GM18861 (cell line): ENCODE measurements around the gene INO80E.

Source experiments
- ATAC-seq: cut with Tn5 transposase; IDR thresholded peaks from one replicate; pipeline ENCODE4 v1.9.1; 2021; ENCODE audit not compliant: unreplicated experiment

The INO80E gene

GRCh38 chr16:29991571-29991904 is 4.5 kb upstream of the INO80E start:
- no peak for ATAC-seq

DNA sequence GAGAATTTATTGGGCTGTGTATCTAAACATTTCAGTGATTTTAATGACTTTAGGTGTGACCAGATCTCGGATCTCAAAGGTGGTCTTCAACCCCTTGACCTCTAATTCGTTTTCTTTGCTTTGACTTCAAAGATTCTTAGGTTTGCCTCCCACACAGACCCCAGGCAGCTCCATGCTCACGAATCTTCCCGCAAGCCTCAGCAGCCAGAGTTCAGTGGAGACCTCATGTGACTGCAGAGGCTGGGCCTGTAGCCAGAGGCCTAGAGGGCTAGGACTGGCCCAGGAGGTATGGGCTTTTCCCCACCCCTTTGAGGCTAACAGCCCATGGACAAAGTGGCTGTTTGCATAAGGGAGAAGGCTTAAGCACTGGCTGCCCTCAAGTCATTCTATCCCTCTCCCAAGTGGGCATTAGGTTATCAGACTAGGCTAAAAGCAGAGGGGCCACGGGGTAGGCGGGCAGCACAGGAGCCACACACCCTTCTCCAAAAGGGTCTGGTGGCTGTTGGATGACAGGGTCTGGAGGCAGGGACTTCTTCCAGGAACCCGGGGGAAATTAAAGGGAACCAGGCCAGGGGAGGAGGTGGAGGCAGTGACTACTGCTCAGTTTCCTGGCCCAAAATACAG is 3.6 kb upstream of the INO80E start:
- ATAC-seq = no peak

GRCh38 chr16:29993191-29993902 is 2.7 kb upstream of the INO80E start:
- ATAC-seq = no peak

- ATAC-seq = no peak
Measured at GRCh38 chr16:29993903-29994599, 2.0 kb upstream of the INO80E start.

DNA sequence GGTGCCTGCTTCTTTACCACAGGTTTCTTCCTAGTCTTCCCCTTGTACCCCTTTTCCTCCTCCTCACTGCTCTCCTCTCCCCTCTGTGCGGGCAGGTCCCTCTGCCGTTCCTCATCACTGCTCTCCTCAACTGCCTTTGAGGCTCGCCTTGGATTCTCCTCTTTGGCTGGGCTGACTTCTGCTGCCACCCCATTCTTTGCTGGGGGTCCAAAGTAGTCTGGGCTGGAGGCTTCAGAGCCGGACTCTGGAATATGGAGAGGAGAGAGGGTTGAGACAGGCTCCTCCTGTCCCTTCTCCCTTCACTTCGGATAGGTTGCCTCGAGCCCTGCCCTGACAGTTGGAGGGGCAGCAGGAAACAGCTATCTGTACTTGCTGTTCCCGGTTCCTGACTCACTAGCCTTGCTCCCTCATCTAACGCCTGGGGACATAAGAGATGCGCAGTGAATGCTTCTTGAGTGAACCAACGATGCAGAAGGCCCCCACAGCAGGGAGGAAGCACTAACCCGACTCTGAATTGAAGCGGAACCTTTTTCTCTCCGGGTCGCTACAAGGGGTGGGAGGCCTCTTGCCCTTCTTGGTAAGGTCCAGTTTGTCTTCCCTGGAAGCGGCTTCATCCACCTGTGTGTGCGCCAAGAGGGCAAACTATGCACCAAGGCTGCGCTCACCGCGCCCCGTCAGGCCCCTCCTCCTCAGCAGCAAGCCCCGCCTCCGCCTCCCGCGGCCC is 1.3 kb upstream of the INO80E start:
- no peak for ATAC-seq

GRCh38 chr16:29995324-29995910 is 624 bp upstream of the INO80E start, which contains the start of gene HIRIP3:
Gene HIRIP3, minus strand, starts transcription at chr16:29995617. Its CDS starts 12 bp downstream, at chr16:29995605.
- ATAC-seq = peak; percentile 40

GRCh38 chr16:29996766-29997250 is 767 bp downstream of the INO80E start:
- ATAC-seq = no peak

GRCh38 chr16:29999605-30000004 is 3.6 kb downstream of the INO80E start:
- no peak for ATAC-seq

- ATAC-seq = no peak
Measured at GRCh38 chr16:30000735-30001631, 4.9 kb downstream of the INO80E start.

GRCh38 chr16:30002614-30003346 is 6.7 kb downstream of the INO80E start:
- ATAC-seq = no peak

- no peak for ATAC-seq
Measured at GRCh38 chr16:30003670-30004423, 7.8 kb downstream of the INO80E start.

DNA sequence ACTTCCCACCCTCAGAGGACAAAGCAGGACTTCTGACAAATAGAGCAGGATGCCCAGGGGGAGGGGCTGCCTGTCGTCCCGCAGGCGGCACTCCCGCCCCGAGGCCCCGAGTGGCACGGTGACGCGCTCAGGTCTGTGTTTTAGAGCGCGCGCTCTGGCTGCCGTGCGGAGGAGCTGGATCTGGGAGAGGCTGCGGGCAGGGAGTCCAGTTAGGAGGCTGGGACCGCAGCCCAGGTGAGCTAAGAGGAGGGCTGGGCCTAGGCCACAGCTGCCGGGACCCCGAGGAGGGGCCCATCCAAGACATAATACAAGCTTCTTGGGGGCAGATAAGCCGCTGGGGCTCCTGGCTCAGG is 8.4 kb downstream of the INO80E start:
- ATAC-seq = no peak

GRCh38 chr16:30004811-30005242 is 8.8 kb downstream of the INO80E start:
- ATAC-seq = no peak

- no peak for ATAC-seq
Measured at GRCh38 chr16:30005341-30006094, 9.5 kb downstream of the INO80E start.

GRCh38 chr16:30006095-30006473 is 10.0 kb downstream of the INO80E start:
- no peak for ATAC-seq

GRCh38 chr16:30006659-30007377 is 10.8 kb downstream of the INO80E start:
- no peak for ATAC-seq

GRCh38 chr16:30007378-30007895 is 11.4 kb downstream of the INO80E start:
- ATAC-seq = no peak
